Natural killer cell treated with Interleukin-12 subunit alpha and Interleukin-12 subunit beta and Interleukin-15 and Interleukin-18, amount 100 ng/mL, for 72 hours (primary cell): ENCODE measurements around the gene MKS1. TPM values are rescaled to one million over a fixed set of nuclear protein-coding genes. Genes with fewer than 3 reads are reported as not detected.

Experiments
- ATAC-seq, 2 donors: fragments of 150-1000 bp; cut with Tn5 transposase in 1 of 2; sonication (Bioruptor Pico), chemical (Tn5 transposase) in 1 of 2; 2 replicates each; pipeline ENCODE4 v1.10.0; 2021
- DNase-seq: peaks from one replicate; pipeline ENCODE4 v3.0.0; 2022; ENCODE audit warnings: low spot score
- H3K27ac Mint-ChIP-seq, 2 donors: 1 replicate in 1 of 2; 2 replicates in 1 of 2; pipeline ENCODE4 v1.8.0; 2022; ENCODE audit warnings: mixed read lengths in 2 of 2, mild to moderate bottlenecking in 1 of 2, moderate library complexity in 1 of 2
- H3K27me3 Mint-ChIP-seq, 2 donors: 1 replicate in 1 of 2; 2 replicates in 1 of 2; pipeline ENCODE4 v1.8.0; 2022; ENCODE audit warnings: mixed read lengths in 2 of 2
- H3K36me3 Mint-ChIP-seq: one replicate; pipeline ENCODE4 v1.8.0; 2022; ENCODE audit warnings: mixed read lengths
- H3K4me1 Mint-ChIP-seq, 2 donors: 1 replicate in 1 of 2; 2 replicates in 1 of 2; pipeline ENCODE4 v1.8.0; 2022; ENCODE audit warnings: low read depth in 2 of 2, mixed read lengths in 2 of 2, mild to moderate bottlenecking in 1 of 2
- H3K4me3 Mint-ChIP-seq: one replicate; pipeline ENCODE4 v1.8.0; 2022; ENCODE audit warnings: mixed read lengths
- H3K9me3 Mint-ChIP-seq: 2 replicates; pipeline ENCODE4 v1.8.0; 2022; ENCODE audit warnings: mixed read lengths
- total RNA-seq, 2 donors: library from RNA; stranded (reverse); gene quantifications; one replicate each; pipeline ENCODE4 v1.2.3, GENCODE V29; 2022

Gene MKS1
- total RNA-seq, 2 donors from 2014 or later = 13.2 to 20.2 TPM

DNA sequence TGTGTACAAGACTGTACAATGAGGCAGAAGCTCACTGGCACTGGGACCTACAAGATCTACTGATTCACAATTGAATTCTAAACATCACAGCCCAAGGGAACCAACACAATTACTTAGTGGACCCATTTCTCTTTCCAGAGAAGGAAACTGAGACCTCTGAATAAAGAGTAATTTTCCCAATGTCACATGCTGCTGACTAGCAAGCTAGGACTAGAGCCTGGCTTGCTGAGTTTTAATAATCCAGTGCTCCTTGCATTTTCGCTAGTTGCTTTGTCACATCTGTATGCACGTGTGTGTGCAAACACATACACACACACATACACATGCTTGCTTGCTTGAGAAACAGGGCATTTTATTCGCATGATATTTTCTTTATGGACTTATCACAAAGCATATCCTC, 15.5 kb upstream of the MKS1 start:
- Mint-ChIP-seq H3K9me3 (no peaks in the 10 kb centered on the region), H3K27me3 (peaks cover 15 to 23% of the 10 kb centered on the region in 2 donors), H3K27ac (no peak overlapping the region), H3K36me3 (no peaks in the 10 kb centered on the region), H3K4me1 (peaks cover 0 to 2% of the 10 kb centered on the region in 2 donors), H3K4me3 (no peak overlapping the region)
- ATAC-seq (no peak), DNase-seq (no peak)

DNA sequence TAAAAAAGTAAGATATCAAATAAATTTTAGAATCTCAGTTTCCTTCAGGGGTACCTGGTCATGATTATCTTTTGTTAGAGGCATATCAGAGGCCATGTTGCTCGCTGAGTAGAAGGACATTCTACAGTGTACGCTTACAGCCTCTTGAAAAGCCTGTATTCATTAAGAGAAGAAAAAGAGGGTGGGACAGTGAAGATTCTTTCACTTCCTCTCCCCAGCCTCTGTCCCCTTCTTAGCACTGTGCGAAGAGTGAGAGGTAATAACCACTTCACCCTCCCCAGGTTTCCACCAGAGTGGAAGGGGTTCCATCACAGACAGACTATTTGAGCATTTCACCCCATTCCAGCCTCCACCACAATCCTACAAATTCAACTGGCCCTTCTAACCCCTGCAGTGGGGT, 14.5 kb upstream of the MKS1 start:
- no peak overlapping the region for H3K27ac Mint-ChIP-seq
- H3K4me3 Mint-ChIP-seq = no peak overlapping the region
- ATAC-seq (no peak), DNase-seq (no peak)
- no peaks in the 10 kb centered on the region for H3K9me3 Mint-ChIP-seq
- H3K36me3 Mint-ChIP-seq = no peaks in the 10 kb centered on the region
- peaks cover 14 to 21% of the 10 kb centered on the region in 2 donors for H3K27me3 Mint-ChIP-seq
- H3K4me1 Mint-ChIP-seq = peaks cover 0 to 2% of the 10 kb centered on the region in 2 donors

DNA sequence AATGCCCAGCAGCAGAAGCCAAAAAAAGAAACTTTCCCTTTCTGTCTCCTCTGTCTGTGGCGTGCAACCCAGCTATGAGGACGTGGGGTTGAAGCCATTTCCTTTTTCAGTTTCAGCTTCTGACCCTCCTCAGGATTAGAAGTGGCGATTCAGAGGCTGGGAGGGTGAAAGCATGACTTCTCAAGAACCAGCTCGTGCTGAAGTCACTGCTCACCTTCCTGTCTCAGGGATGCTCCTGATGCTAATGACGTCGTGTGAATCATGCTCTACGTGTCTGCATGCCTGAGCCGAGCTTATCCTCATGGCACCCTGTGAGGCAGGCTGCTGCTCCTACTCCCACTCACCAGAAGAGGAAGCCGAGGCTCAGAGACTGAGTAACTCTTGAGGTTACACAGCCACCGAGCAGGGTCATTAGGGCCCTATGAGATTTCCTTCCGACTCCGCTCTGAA, 13.7 kb upstream of the MKS1 start:
- peak; percentile 53 to 59 for ATAC-seq
- DNase-seq = no peak
- H3K27ac Mint-ChIP-seq = no peak overlapping the region
- peaks cover 0 to 2% of the 10 kb centered on the region in 2 donors for H3K4me1 Mint-ChIP-seq
- no peaks in the 10 kb centered on the region for H3K9me3 Mint-ChIP-seq
- H3K4me3 Mint-ChIP-seq = no peak overlapping the region
- H3K27me3 Mint-ChIP-seq = peaks cover 14 to 27% of the 10 kb centered on the region in 2 donors
- no peaks in the 10 kb centered on the region for H3K36me3 Mint-ChIP-seq

DNA sequence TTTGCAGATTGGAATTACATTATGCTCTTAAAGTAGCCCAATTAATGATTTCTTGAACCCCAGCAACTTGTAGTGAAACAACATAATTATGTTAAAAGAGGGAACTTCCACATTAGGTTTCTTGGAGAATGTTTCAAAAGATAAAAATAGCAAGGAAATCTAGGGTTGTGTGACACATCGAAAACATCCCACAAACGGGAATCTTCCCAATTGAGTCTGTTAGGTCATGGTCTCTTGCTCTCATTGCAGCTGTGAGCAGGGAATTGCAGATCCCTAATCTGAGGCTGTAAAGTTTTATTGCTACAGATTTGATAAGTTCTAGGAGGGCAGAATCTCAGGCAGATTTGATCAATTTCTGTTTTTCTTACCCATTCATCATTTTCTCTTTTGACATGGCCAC, 12.6 kb upstream of the MKS1 start:
- Mint-ChIP-seq H3K36me3 (no peaks in the 10 kb centered on the region), H3K9me3 (no peaks in the 10 kb centered on the region), H3K27me3 (peaks cover 11 to 26% of the 10 kb centered on the region in 2 donors), H3K27ac (no peak overlapping the region), H3K4me1 (peaks cover 0 to 2% of the 10 kb centered on the region in 2 donors), H3K4me3 (no peak overlapping the region)
- ATAC-seq (no peak), DNase-seq (no peak)

DNA sequence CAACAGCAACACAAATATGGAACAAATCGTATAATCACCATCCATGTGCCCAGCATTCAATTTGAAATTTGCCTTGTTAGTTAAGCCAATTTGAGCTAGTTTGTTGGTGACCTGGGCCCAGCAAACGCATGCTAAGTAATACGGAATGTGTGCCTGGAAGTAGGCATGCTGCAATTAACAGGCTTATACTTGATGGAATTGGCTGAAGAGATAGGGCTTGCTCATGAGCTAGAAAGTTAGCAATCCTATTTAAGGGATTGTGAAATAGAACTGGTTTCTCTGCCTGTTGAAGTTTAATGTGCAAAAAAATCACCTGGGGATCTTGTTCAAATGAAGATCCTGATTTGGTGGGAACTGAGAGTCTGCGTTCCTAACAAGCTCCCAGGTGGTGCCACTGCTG, 10.8 kb upstream of the MKS1 start:
- Mint-ChIP-seq H3K9me3 (no peaks in the 10 kb centered on the region), H3K27me3 (peaks cover 3 to 17% of the 10 kb centered on the region in 2 donors), H3K4me3 (no peak overlapping the region), H3K27ac (no peak overlapping the region), H3K4me1 (peaks cover 0 to 2% of the 10 kb centered on the region in 2 donors), H3K36me3 (no peaks in the 10 kb centered on the region)
- ATAC-seq = no peak
- peak; percentile 28 for DNase-seq

DNA sequence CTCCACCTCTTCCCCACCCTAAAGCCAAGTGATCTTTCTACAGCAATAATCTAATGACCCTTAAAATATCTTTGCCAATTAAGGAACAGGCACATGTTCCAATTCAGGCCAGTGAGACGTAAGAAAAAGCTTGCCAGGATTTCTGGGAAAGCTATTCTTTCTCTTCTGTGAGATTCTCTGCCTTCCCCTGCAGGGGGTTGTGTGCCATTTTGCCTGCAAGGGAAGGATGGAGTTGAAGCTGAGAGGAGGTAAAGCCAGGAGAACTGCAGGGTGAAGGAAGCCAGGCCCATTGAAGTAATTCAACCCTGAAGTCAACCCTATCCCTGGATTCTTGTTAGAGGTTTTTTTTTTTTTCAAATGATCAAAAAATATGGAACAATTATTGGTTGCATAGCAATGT, 10.3 kb upstream of the MKS1 start:
- Mint-ChIP-seq H3K27me3 (peaks cover 4 to 19% of the 10 kb centered on the region in 2 donors), H3K36me3 (no peaks in the 10 kb centered on the region), H3K27ac (no peak overlapping the region), H3K4me3 (no peak overlapping the region), H3K9me3 (no peaks in the 10 kb centered on the region), H3K4me1 (peaks cover 2 to 3% of the 10 kb centered on the region in 2 donors)
- DNase-seq (no peak), ATAC-seq (no peak)

DNA sequence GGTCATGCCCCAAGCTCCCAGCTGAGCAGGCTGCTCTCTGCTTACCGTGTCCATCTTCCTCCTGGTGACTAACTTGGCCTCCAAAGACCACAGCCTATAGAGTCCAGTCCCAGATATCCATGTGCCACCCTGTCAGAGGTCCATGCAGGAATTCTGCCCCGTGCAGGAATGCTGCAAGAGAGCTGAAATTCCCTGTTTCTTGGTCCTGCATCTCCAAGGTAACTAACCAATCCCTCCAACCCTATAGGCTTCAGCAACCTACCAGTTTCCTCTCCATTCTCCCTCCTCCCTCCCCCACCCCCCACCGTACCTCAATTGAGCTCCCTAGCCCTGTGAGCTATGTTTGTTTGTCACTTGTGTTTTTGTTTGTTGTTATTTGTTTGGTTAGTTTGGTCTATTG, 9.6 kb upstream of the MKS1 start:
- Mint-ChIP-seq H3K36me3 (no peaks in the 10 kb centered on the region), H3K27ac (no peak overlapping the region), H3K4me3 (no peak overlapping the region), H3K27me3 (peaks cover 9 to 23% of the 10 kb centered on the region in 2 donors), H3K9me3 (no peaks in the 10 kb centered on the region), H3K4me1 (peaks cover 6 to 9% of the 10 kb centered on the region in 2 donors)
- DNase-seq = peak; percentile 10
- ATAC-seq = no peak

DNA sequence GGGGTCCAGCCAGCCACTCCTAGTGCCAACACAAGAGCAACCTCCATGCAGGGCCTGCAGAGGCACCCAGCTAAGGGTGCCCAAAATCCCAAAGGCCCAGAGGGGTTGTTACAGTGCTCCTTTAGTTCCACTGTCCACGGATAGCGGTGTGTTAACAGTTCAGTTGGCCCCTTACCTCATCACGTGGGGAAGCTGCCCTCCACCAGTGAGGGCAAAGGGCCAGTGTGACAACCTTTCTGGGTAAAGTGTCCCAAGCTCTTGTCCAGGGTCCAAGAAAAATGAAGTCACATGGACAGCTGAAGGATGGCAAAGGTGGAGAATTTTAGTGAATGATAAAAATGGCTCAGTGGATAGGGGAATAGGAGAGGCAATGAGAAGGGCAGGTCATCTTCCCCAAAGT, 8.7 kb upstream of the MKS1 start:
- H3K9me3 Mint-ChIP-seq = no peaks in the 10 kb centered on the region
- ATAC-seq = no peak
- no peaks in the 10 kb centered on the region for H3K36me3 Mint-ChIP-seq

DNA sequence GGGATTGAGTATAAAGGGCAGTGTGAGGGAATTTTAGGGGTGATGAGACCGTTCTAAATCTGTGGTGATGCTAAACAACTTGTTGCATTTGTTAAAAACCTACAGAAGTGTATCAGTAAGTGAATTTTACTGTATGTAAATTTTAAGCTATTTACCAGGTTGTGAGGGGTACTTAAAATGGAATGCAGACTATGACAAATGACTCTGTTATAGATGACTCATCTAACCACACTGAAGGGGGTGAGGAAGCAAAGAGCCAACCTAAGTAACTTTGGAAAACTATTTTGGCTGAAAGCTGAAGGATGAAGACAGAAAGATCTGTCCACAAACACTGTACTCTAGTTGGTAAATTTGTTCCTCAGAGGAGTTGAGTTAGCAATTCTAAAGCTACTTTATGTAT, 5.3 kb upstream of the MKS1 start:
- peaks cover 9 to 24% of the 10 kb centered on the region in 2 donors for H3K27me3 Mint-ChIP-seq
- DNase-seq = peak; percentile 29
- H3K36me3 Mint-ChIP-seq = no peaks in the 10 kb centered on the region
- peaks cover 15 to 24% of the 10 kb centered on the region in 2 donors for H3K4me1 Mint-ChIP-seq
- no peaks in the 10 kb centered on the region for H3K9me3 Mint-ChIP-seq
- ATAC-seq = no peak
- H3K4me3 Mint-ChIP-seq = no peak overlapping the region
- no peak overlapping the region for H3K27ac Mint-ChIP-seq

More for the DNA sequence above, 8.7 kb upstream of the MKS1 start:
- peak; percentile 18 for DNase-seq
- Mint-ChIP-seq H3K4me3 (no peak overlapping the region), H3K27me3 (peaks cover 9 to 23% of the 10 kb centered on the region in 2 donors), H3K27ac (no peak overlapping the region), H3K4me1 (peaks cover 6 to 9% of the 10 kb centered on the region in 2 donors)

DNA sequence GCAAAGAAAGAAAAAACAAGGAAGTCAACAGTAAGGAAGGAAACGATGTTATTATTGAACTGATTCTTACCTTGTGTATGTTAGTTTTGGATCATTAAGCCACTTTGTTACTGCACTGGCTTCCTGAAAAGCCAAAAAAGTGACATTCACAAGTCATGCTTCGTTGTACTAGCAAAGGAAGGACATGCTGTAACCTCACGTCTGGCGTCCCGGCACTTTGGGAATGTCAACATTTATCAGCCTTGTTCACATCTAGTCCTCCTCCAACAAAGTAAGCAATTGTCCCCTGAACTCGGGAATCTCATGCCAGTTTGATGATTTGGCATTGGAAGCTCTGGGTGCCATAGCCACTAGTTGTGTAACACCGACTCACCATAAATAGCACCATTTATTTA, 731 bp upstream of the MKS1 start:
- H3K4me1 Mint-ChIP-seq = peaks cover 28 to 40% of the 10 kb centered on the region in 2 donors
- no peaks in the 10 kb centered on the region for H3K9me3 Mint-ChIP-seq
- DNase-seq (no peak), ATAC-seq (no peak)
- H3K4me3 Mint-ChIP-seq = peak overlapping the region; percentile 96
- peak overlapping the region; percentile 85 to 97 for H3K27ac Mint-ChIP-seq
- peaks cover 8 to 9% of the 10 kb centered on the region in 2 donors for H3K27me3 Mint-ChIP-seq
- no peaks in the 10 kb centered on the region for H3K36me3 Mint-ChIP-seq

DNA sequence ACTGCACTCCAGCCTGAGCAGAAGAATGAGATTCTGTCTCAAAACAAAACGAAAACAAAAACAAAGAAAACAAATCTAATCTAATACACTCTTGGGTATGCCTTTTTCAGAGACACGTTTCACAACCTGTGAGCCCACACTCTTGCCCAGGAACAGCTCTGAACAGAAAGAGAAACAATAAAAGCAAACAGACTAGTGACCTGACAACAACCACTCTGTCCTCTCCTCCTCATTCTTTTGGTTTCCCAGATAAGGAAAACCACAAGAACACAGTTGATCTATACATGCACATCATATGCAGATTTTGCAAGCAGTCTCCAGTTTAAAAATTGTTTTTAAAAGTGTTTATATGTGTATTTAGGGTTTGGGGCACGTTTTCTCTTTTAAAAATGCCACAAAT, 1.3 kb downstream of the MKS1 start:
- Mint-ChIP-seq H3K27ac (peak overlapping the region; percentile 85 to 97), H3K27me3 (peaks cover 0 to 2% of the 10 kb centered on the region in 2 donors), H3K36me3 (no peaks in the 10 kb centered on the region), H3K9me3 (no peaks in the 10 kb centered on the region), H3K4me3 (peak overlapping the region; percentile 34), H3K4me1 (peaks cover 25 to 31% of the 10 kb centered on the region in 2 donors)
- DNase-seq (no peak), ATAC-seq (no peak)

DNA sequence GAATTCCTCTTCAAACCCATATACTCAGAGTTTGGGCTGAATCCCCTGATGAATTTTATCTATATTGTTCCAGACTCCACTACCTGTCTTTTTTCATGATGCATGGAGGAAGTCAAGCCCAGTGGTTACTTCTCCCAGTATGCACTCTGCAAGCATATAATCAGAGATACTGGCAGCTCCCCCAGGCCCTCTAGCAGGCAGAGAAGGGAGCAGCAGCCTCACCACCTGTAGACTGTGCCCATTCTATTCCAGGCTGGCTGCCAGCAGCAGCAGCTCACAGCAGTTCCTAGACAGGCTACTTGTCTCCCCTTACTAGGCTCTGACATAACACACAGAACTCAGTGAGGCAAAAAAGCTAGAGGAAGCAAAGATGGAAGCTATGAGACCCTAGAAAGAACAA, 3.4 kb downstream of the MKS1 start:
- Mint-ChIP-seq H3K9me3 (no peaks in the 10 kb centered on the region), H3K27ac (no peak overlapping the region), H3K27me3 (no peaks in the 10 kb centered on the region), H3K4me3 (no peak overlapping the region), H3K36me3 (no peaks in the 10 kb centered on the region), H3K4me1 (peaks cover 19 to 23% of the 10 kb centered on the region in 2 donors)
- no peak for DNase-seq
- no peak for ATAC-seq

DNA sequence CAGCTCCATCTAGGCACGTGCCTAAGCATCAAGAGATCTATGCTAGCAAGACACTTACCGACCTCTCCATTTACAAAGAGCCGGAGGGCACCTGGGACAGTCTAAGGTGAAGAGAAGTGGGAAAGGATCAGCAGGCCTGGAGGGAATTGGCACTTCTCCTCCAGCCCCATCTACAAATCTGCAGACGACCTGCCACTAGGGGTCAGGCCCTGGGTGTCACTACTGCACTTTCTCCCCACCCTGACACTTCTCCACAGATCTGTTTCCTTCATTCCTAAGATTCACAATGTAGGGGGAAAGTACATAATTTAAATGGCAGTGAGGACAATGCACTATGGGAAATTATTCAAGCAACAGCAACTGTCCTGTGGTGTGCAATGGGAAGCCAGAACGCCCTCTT, 8.1 kb downstream of the MKS1 start:
- Mint-ChIP-seq H3K9me3 (no peaks in the 10 kb centered on the region), H3K36me3 (peaks cover 14% of the 10 kb centered on the region), H3K4me3 (no peak overlapping the region), H3K27me3 (no peaks in the 10 kb centered on the region), H3K27ac (no peak overlapping the region), H3K4me1 (no peaks in the 10 kb centered on the region)
- DNase-seq (no peak), ATAC-seq (no peak)

DNA sequence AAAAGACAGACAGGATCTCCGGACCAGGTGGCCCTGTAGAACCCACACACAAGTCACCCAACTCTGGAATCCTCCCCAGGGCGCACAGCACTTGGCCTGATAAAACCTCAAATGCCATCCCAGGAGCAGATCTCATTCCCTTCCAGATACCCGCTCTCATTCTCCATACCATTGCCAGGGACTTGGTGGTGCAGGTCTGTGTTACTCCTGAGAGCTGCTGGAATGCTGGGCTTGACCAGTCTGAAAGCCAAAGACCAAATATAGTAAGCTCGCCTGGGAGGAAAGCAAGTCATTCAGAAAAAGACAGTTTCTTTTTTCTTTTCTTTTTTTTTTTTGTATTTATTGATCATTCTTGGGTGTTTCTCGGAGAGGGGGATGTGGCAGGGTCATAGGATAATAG, 10.7 kb downstream of the MKS1 start:
- Mint-ChIP-seq H3K4me1 (no peaks in the 10 kb centered on the region), H3K4me3 (no peak overlapping the region), H3K9me3 (no peaks in the 10 kb centered on the region), H3K27me3 (no peaks in the 10 kb centered on the region), H3K27ac (no peak overlapping the region), H3K36me3 (peaks cover 14% of the 10 kb centered on the region)
- DNase-seq (no peak), ATAC-seq (no peak)

DNA sequence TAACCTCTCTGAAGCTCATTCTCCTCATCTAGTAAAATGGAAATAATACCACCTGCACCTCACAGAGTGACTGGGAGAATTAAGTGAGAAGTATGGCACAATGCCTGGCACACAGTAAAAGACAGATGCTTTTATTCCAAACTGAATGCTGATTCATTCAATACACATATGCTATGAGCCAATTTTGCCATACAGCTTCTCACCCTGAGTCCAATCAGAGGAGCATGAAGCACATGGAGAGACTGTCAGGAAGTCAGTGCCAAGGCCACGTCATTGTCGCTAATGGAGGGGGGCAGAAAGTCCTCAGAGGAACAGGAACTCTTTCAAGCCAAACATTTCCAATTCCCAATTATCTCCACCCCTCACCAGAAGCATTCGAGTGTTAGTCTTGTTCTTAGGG, 11.6 kb downstream of the MKS1 start:
- Mint-ChIP-seq H3K27me3 (no peaks in the 10 kb centered on the region), H3K27ac (no peak overlapping the region), H3K36me3 (peaks cover 14% of the 10 kb centered on the region), H3K4me1 (no peaks in the 10 kb centered on the region), H3K9me3 (no peaks in the 10 kb centered on the region), H3K4me3 (no peak overlapping the region)
- DNase-seq (no peak), ATAC-seq (no peak)
